B cell (primary cell): ENCODE results near the gene ADAM30.

Experiments used
- EZH2 ChIP-seq: IDR thresholded peaks from 2 replicates; pipeline ENCODE4 v1.6.1; 2012; ENCODE audit warnings: borderline replicate concordance, low read depth, mild to moderate bottlenecking, moderate library complexity, low read length; ENCODE audit not compliant: insufficient read depth, poor library complexity, severe bottlenecking
- TF ChIP-seq, protein P1 (sequence below): fragments of 200-600 bp; IDR thresholded peaks from one replicate; pipeline ENCODE4 v1.8.0; 2022; ENCODE audit warnings: antibody characterized with exemption, mild to moderate bottlenecking

DNA sequence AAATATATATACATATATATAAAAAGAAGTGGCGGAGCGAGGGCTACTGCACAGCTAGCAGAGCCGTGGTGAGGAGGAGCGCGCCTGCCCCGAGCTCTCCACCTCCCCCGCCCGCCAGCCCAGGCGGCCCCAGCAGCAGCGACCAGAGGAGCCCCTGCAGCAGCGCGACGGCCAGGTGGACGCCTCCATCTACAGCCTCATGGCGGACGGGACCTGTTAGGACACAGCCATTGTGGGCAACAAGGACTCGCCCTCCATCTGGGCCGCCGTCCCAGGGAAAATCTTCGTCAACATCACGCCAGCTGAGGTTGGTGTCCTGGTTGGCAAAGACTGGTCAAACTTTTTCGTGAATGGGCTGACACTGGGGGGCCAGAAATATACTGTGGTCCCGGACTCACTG is 43.2 kb downstream of the ADAM30 start:
- TF ChIP-seq, protein P1, sequence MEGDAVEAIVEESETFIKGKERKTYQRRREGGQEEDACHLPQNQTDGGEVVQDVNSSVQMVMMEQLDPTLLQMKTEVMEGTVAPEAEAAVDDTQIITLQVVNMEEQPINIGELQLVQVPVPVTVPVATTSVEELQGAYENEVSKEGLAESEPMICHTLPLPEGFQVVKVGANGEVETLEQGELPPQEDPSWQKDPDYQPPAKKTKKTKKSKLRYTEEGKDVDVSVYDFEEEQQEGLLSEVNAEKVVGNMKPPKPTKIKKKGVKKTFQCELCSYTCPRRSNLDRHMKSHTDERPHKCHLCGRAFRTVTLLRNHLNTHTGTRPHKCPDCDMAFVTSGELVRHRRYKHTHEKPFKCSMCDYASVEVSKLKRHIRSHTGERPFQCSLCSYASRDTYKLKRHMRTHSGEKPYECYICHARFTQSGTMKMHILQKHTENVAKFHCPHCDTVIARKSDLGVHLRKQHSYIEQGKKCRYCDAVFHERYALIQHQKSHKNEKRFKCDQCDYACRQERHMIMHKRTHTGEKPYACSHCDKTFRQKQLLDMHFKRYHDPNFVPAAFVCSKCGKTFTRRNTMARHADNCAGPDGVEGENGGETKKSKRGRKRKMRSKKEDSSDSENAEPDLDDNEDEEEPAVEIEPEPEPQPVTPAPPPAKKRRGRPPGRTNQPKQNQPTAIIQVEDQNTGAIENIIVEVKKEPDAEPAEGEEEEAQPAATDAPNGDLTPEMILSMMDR: no peak
- TF ChIP-seq EZH2: no peak
